ENCODE measurements around the gene SAMD15. TPM values are rescaled to one million over a fixed set of nuclear protein-coding genes. Genes with fewer than 3 reads are reported as not detected.
"Not testable (repeated sequence)": the region's sequence is repeated elsewhere in the genome, so short reads cannot be mapped to it uniquely, and the experiment has no call there.

Gene SAMD15
- total RNA-seq: 0.08 TPM

DNA sequence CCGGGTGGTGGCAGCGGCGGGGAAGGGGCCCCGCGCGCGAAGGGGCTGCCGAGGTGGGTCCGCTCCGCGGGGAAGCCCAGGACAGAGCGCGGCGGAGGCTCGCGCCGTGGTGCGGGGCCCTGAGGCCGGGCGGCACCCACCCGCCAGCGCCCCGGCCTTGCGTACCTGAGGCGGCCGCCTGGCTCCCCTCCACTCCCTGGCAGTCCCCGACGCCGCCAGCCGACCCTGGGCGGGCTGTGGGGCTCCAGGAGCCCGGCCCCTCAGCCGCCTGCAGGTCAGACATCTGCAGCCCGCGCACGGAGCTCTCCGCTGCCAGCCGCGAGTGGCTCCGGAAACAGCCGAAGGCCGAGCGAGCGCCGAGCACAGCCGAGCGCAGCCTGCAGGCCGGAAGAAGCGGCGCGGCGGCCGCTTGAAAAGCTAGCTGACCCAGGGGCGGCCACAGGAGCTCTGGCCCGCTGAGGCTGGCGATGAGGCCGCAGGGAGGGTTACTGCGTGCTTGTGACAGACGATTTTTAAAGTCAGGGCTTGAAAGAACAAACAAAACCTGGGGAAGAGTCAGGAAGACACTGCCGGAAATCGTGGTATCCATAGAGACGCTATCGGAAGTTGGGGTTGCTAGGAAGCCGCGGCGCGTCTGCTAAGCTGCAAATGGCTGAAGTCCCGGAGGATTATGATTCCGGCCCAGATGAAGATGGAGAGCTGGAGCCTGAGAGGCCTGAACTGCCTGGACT lies at the start of gene SAMD15, which contains the start of gene TMED8:
Gene SAMD15, plus strand, starts transcription at position 609 of the 731 bp plus-strand sequence. Its CDS starts 40 bp downstream, at position 649.
Gene TMED8, minus strand, starts transcription at position 324 of the 731 bp plus-strand sequence. Its CDS starts 41 bp downstream, at position 283.
- peak; percentile 89 for DNase-seq (ENCODE audit: low spot score)
- ATAC-seq: peak; percentile 98

DNA sequence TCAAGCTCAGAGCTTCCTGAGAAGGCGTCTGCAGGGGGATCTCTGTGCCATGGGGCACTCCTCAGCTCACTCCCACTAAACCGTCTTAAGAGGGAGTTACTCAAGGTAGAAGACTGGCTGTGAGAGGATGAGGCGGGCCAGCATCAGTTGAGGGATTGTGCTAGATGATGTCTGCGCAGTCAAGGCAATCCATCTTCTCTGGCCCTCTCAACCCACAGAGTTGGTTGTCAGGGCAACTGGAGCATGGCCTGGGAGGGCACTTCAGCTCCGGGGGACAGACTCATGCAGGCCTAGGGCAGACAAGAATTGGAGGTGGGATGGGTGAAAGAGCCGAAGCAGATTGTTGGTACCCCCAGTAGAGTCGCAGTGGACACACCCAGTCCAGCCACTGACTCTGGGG lies 47.3 kb upstream of the SAMD15 start:
- ATAC-seq (no peak), DNase-seq (ENCODE audit: low spot score) (no peak)

DNA sequence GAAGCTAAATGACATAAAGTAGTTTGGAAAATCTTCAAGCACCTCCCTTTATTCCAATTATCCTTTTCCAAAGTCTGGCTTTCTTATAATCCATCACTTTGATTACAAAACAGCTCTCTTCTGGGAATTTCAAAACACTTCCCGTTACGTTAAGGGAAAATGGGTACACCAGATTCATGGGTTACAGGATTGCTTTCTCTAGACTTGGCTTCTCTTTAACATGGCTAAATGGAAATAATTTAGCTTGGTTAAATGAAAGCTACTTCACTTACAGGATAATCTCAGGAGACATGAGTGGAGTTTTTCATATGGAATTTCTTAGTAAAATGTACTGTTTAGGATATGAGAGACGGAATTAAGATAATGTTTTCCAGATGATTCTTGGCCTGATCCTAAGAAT lies 41.6 kb upstream of the SAMD15 start:
- DNase-seq (ENCODE audit: low spot score) (no peak), ATAC-seq (no peak)

DNA sequence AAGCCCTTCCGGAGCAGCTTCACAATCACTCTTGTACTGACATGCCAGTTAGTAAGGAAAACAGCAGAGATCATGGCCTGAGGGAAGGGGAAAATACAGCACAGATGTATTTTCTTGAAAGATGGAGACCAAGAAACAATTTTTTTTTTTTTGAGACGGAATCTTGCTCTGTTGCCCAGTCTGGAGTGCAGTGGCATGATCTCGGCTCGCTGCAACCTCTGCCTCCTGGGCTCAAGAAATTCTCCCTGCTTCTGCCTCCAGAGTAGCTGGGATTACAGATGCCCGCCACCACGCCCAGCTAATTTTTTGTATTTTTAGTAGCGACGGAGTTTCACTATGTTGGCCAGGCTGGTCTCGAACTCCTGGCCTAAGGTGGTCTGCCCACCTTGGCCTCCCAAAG lies 39.9 kb upstream of the SAMD15 start:
- not testable (repeated sequence) for ATAC-seq; DNase-seq (ENCODE audit: low spot score)

DNA sequence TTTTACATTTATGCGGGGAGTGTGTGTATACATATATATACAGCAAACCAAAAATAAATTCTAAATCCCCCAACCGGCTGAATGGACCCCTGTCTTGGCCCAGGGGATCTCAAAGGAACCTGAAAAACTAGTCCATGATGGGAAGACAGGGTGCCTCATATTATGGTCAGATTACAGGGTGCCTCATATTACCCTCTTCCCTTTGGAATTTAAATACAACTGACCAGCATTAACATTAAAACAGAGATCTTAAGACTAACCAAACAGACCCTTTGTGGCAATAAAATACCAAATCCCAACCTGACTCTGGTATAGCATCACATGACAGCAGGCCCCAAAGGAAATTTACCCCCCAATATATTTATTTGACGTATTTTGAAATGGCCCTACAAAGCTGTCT lies 39.3 kb upstream of the SAMD15 start:
- DNase-seq (ENCODE audit: low spot score) (no peak), ATAC-seq (no peak)

DNA sequence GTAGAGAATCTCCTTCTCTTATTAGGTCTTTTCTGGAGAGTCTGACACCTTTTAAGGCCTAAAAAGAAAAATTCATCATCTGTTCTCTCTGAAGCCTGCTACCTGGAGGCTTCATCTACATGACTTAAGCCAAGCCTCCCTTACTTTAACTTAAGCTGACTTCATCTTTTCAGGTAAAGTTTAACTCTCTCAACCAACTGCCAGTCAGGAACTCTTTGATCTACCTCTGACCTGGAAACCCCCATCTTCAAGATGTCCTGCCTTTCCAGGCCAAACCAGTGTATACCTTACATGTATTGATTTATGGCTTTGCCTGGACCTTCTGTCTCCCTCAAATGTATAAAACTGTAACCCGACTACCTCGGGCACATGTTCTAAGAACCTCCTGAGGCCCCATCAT lies 38.9 kb upstream of the SAMD15 start:
- DNase-seq (ENCODE audit: low spot score): no peak
- no peak for ATAC-seq

DNA sequence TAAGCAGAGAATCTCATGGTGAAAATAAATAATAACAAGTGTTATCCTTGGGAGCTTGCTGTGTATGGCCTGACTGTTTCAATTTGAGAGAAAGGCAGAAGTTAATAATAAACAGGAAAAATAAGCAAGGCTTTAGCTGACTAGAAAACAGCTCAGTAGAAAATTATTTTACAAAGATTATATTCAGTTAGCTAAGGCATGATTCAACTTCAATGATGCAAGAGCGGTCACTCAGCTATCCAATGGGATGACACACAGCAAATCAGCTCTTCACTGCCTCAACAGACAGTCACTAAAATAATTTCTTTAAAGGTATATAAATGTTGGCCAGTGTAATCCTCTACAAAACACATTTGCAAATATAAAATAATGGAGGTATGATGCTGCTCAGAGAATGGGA lies 37.8 kb upstream of the SAMD15 start:
- no peak for ATAC-seq
- no peak for DNase-seq (ENCODE audit: low spot score)

DNA sequence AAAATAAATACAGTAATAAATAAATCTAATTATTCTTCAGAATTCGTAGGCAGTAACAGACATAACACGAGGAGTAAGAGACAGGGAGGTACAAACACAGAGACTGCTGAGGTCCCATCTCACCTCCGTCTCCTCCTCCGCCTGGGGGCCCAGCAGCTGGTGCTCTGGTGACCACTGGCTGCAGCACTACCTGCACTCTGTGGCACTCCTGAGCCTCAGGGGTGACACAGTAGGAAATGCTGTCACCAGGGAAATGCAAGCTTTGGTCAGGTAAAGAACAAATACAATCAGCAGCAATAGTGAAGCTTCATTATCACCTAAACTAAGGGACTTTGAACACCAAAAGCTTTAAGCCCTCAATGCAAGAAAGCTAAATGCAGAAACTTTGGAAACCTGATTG lies 36.8 kb upstream of the SAMD15 start:
- ATAC-seq: no peak

DNA sequence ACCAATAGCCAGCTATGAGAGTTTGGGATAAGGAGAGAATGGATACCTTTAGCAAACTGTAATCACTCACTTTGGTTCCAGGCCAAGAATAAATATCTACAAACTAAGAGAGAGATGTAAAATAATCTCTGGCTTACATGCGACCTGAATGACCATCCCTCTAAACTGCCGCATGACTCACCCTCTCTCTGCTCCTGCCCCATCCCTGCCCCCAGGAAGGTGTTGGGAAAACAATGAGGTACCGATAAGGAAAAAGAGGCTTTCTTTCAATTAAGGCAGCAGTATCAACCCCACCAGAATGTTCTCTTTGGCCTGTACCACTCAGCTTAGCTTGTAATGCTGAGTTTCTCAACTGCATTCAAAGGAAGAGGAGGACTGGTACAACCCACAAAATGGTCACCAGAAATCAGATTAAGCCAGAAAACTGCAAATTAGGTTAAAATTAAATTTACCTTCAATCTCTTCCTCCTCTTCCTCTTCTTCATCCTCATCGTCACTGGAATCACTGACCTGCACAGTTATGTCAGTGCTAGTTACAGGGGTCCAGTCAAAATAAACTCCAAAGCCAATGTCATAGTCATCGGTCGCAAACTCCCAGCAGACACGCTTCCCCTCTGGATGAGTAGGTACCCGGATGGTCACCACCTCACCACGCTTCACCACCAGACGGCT lies 34.3 kb upstream of the SAMD15 start:
- DNase-seq (ENCODE audit: low spot score) (no peak), ATAC-seq (no peak)

More for the DNA sequence above, 36.8 kb upstream of the SAMD15 start:
- no peak for DNase-seq (ENCODE audit: low spot score)

DNA sequence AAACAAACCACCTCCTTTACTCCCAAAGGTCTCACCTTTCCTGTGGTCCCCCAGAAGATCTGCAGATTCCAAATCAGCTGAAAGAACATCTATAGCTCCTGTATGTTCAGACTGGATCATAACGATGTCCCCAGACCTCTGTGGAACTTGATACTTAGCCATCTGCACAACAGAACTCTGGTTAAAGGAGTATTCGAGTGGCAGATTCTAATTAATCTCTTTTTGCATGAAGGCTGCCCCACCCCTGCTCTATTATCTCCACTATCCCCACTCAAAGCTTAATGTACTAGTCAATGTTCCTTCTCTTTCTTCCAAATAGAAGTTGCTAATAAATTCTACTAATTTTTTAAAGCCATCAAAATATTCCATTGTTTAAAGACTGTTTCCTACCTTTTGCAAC lies 33.5 kb upstream of the SAMD15 start:
- ATAC-seq (no peak), DNase-seq (ENCODE audit: low spot score) (no peak)

DNA sequence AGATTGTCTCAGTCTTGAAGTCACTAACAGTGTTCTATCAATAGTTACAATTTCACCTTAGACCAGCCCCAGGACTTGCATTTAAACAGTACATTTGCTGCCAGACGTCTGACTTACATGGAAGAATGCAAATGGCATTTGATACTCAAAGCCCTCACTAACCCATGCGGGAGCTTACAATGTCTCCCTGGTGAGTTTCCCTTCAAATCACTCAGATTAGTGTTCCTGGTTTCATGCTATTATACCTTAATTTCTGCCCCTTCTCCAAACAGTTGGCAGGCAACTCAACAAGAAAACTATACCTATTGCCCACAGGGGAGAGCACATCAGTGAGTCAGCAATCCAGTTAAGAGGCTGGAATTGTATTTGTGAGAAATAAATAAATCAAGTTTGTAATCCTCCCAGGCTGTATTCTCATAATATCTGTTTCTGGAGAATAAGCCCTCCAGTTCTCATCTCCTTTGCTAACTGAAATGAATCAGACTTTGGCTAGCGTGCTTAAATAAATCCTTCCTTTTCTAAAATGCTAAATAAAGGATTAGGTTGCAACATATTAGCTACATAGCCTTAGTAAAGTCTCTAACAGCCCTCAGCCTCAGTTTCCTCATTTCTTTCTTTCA lies 32.7 kb upstream of the SAMD15 start:
- no peak for ATAC-seq
- no peak for DNase-seq (ENCODE audit: low spot score)

DNA sequence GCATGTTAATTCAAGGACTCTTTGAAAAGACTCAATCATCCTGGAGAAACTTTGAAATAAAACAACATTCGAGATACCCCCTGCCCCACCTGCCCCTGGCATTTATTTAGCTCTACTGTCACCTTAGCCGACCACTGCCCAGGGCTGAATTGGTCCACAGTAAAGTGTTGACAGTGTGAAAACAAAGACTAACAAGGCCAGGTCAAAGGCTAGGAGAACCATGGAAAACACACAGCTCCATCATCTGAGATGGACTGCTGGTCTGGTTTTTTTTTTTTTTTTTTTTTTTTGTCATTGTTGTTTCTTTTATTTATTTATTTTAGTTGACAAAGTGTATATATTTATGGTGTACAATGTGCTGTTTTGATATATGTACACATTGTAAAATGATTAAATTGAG lies 30.7 kb upstream of the SAMD15 start:
- ATAC-seq: peak; percentile 27
- DNase-seq (ENCODE audit: low spot score): no peak

DNA sequence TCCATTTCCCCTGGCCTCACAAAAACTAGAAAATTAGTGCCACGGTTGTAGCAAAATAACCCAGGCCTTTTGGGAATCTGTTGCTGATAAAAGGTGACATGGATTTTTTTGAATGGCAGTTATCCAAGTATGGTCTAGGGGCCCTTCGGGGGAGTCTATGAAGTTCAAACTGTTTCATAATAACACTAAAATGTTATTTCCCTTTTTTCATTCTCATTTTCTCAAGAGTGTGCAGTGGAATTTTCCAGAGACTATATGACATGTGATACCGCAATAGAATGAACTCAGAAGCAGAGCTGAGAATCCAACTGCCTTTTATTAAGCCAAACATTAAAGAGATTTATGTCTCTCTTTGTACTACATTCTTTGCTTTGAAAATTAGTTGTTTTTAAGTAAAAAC lies 29.4 kb upstream of the SAMD15 start:
- ATAC-seq (no peak), DNase-seq (ENCODE audit: low spot score) (no peak)

DNA sequence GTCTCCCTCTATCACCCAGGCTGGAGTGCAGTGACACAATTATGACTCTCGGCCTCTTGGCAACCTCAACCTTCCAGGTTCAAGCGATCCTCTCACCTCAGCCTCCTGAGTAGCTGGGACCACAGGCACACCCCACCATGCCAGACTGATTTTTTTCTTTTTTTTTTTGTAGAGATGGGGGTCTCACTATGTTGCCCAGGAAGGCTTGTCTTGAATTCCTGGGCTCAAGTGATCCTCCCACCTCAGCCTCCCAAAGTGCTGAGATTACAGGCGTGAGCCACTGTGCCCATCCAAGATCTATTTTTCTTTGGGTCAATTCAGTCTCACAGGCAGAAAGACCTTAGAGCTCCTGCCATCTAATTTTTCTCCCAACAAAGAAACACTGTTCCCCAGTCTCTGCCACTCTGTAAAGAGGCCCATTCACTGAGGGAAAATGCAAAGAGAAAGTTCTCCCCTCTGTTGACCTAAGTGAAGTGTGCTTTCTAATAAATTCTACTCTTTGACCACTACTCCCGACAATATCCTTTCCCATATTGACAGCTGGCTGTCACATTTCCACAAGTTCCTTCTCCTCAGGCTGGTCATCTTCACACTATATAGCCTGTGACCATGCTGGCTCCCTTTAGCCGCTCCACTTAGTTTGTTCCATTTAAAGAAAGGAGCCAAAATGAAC lies 23.6 kb upstream of the SAMD15 start:
- DNase-seq (ENCODE audit: low spot score): no peak
- ATAC-seq: no peak

DNA sequence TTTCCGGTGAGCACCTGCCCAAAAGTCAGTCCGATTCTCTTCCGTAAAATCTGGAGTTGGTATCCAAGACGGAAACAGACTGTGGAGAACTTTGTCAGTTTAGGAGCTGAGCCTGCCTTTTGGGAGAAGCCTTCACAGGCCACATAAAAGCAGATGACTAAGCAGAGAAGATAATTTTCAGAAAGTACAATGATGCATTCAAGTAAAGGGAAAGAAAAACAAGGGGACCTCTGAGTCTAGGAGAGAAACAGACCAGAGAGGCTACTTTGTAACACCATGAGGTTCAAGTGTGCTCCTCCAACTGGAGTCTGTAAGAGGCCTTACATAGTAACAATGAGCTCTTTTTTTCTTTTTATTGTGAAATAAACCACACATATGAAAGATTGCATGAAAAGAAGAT lies 21.4 kb upstream of the SAMD15 start:
- DNase-seq (ENCODE audit: low spot score): no peak
- ATAC-seq: no peak

DNA sequence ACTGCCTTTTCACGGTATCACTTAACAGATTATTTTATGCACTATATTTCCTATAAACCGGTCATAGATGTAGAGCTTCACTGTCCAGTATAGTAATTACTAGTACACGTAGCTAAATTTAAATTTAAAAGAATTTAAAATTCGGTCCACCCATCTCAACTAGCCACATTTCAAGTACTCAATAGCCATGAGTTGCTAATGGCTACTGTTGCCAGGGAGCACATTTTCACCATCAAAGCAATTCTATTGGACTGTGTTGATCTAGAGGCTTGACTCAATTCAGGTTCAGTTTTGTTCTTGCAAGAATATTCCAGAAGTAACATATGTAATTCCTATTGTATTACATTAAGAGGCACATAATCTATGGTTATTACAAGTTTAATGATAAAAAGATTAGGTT lies 20.3 kb upstream of the SAMD15 start:
- DNase-seq (ENCODE audit: low spot score): no peak

DNA sequence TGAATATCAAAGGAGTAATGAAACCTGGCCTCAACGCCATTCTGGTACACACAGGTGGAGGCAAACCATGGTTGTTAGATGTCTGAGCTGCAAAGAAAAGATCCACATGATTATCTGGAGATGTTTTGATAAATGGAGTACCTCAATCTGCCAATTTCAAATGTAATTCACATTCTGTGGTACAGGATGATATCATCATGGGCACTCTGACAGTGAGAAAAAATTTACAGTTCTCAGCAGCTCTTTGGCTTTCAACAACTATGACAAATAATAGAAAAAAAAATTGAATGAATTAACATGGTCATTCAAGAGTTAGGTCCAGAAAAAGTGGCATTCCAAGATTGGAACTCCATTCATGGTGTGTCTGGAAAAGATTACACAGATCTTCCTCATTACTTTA lies 17.6 kb upstream of the SAMD15 start:
- DNase-seq (ENCODE audit: low spot score): no peak
- no peak for ATAC-seq

More for the DNA sequence above, 20.3 kb upstream of the SAMD15 start:
- no peak for ATAC-seq

DNA sequence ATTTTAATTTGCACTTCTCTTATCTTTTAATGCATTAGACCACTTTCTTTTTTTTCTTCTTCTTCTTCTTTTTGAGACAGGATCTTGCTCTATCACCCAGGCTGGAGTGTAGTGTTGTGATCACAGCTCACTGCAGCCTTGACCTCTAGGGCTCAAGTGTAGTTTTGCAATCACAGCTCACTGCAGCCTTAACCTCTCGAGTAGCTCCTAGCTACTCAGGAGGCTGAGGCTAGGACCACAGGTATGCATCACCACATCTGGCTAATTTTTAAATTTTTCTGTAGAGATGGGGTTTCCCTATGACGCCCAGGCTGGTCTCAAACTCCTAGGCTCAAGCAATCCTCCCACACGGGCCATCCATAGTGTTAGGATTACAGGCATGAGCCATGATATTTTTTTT lies 13.0 kb upstream of the SAMD15 start:
- no peak for DNase-seq (ENCODE audit: low spot score)

DNA sequence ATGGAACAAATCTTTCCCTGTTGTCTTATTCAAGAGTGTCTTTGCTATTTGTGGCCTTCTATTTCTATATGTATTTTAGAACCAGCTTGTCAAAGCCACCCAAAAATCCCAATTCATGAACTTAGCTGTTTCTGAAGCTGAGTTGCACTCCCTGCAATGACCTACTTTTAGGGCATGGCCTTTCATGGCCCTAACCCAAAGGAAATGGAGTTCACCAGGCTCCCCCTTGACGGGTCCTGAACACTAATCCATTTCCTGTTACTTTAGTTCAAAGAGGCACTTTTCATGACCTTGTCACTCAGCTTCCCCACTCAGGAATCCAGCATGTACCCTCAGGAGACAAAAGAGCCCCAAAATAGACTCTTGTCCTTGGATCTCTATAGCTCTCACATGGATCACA lies 7.9 kb upstream of the SAMD15 start:
- no peak for DNase-seq (ENCODE audit: low spot score)
- peak; percentile 81 for ATAC-seq

More for the DNA sequence above, 13.0 kb upstream of the SAMD15 start:
- peak; percentile 65 for ATAC-seq

DNA sequence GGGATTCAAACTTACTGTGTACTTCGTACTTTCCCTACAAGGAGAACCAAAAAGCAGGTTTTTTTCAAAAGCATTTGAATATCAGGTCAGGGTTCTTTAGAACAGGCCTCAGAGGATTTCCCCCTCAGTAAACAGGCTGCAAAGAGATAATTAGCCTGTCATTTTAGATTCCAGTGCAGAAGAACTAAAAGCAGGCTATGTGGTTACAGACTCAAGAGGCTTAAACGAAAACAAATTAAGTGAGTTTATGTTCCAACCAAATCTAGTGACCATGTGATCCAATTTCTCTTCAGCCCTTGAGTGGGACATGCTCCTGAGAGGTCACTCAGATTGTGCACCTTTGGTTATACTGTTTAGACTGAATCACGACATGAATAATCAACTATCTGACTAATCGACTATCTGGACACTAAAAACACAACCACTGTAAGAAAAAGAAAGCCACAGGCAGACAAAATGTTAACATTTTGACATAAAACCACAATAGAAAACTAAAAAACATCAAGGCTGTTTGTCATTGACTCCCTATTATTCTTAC lies 4.8 kb upstream of the SAMD15 start:
- no peak for DNase-seq (ENCODE audit: low spot score)

More for the DNA sequence above, 4.8 kb upstream of the SAMD15 start:
- no peak for ATAC-seq

Data from left lobe of liver (tissue), 2 donors.